ENCODE results near the gene TMEM125.

Gene TMEM125

DNA sequence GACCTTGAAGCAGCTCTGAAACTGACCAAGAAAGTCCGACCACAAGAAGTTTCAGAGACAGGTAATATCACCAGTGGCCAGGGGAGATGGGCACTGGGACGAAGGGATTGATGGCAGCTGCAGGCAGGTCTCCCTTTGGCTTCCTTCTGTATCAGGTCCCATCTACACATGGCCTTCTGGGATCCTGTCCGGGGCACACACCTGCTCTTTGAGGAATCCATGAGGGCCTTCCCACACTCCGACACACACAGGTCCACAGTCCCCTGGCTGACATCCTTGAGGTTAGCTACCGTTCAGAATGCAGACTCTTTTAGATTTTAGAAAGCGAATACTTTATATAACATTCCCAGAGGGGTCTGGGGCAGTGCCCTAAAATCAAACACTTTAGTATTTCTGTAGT, 26.5 kb upstream of the TMEM125 start:
- TF ChIP-seq, protein P1, sequence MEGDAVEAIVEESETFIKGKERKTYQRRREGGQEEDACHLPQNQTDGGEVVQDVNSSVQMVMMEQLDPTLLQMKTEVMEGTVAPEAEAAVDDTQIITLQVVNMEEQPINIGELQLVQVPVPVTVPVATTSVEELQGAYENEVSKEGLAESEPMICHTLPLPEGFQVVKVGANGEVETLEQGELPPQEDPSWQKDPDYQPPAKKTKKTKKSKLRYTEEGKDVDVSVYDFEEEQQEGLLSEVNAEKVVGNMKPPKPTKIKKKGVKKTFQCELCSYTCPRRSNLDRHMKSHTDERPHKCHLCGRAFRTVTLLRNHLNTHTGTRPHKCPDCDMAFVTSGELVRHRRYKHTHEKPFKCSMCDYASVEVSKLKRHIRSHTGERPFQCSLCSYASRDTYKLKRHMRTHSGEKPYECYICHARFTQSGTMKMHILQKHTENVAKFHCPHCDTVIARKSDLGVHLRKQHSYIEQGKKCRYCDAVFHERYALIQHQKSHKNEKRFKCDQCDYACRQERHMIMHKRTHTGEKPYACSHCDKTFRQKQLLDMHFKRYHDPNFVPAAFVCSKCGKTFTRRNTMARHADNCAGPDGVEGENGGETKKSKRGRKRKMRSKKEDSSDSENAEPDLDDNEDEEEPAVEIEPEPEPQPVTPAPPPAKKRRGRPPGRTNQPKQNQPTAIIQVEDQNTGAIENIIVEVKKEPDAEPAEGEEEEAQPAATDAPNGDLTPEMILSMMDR (IDR thresholded peaks at IDR 0.05; ENCODE audit: borderline replicate concordance, control extremely low read depth, extremely low read depth, insufficient read depth, missing control alignments) = no peak
- DNase-seq (ENCODE audit: low spot score) = no peak
- in situ Hi-C loops (cut with MboI; ENCODE audit: low sequenced_read_pairs, unreplicated experiment) = loop anchor here (25.0 kb wide), 2 partner anchors 119 to 694 kb away; partner anchors contain the start of genes ARTN, CDC20, ELOVL1 and IPO13

DNA sequence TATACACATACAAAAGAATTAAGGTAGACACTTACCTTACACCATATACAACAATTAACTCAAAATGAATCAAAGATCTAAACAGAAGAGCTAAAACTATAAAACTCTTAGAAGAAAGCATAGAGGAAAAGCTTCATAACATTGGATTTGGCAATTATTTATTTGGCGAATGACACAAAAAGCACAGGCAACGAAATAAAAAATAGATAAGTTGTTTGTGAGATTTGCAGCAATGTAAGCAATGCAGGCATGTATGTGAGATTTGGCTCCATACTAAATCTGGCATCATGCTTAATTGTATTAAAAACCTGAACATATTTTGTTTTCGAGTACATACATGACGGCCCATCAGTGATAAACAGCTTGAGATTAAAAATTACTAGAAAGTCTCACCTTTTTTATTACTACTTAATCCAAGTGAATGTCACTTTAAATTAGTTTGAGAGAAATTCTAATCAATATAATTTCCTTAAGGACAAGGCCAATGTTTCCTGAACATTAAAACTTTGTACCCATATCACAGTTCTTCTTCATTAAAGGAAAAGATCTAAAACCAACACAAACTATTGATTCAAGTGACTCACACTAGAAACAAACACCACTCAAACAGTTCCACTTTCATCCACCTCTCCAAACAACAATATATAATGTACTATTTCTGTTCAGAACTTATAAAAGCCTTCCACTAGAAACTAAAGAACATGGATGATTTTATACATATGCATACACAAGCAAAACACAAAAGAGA, 23.1 kb upstream of the TMEM125 start:
- DNase-seq (ENCODE audit: low spot score) = no peak
- in situ Hi-C loops (cut with MboI; ENCODE audit: low sequenced_read_pairs, unreplicated experiment) = loop anchor here (25.0 kb wide), 2 partner anchors 116 to 691 kb away; partner anchors contain the start of genes ARTN, CDC20, ELOVL1 and IPO13
- TF ChIP-seq, protein P1 (IDR thresholded peaks at IDR 0.05; ENCODE audit: borderline replicate concordance, control extremely low read depth, extremely low read depth, insufficient read depth, missing control alignments) = no peak

DNA sequence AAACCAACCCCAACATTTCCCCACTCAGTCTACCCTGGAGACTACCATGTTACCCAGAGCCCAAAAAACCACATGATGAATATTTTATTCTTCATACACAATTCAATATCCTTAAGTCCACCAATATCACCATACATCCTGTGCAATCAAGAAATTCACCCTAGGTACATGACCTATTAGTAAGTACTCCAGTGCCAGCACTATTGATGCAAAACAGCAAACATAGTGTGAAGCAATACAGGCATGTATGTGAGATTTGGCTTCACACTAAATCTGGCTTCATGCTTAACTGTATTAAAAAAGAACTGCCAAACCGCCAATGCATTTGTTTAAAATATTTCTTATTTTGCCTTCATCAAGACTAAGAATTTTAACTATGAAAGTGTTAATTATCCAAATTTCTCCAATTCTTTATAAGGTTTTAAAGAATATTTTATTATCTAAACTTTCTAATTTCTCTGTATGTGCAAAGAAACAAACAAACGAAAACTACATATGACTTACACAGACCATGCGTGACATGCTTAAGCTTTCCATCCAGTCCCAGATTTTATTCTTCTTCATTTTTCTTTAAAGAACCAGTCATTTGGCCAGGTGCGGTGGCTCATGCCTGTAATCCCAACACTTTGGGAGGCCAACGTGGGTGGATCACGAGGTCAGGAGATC, 22.4 kb upstream of the TMEM125 start:
- in situ Hi-C loops (cut with MboI; ENCODE audit: low sequenced_read_pairs, unreplicated experiment) = loop anchor here (25.0 kb wide), 2 partner anchors 115 to 690 kb away; partner anchors contain the start of genes ARTN, CDC20, ELOVL1 and IPO13
- DNase-seq (ENCODE audit: low spot score) = no peak
- TF ChIP-seq, protein P1 (IDR thresholded peaks at IDR 0.05; ENCODE audit: borderline replicate concordance, control extremely low read depth, extremely low read depth, insufficient read depth, missing control alignments) = no peak

DNA sequence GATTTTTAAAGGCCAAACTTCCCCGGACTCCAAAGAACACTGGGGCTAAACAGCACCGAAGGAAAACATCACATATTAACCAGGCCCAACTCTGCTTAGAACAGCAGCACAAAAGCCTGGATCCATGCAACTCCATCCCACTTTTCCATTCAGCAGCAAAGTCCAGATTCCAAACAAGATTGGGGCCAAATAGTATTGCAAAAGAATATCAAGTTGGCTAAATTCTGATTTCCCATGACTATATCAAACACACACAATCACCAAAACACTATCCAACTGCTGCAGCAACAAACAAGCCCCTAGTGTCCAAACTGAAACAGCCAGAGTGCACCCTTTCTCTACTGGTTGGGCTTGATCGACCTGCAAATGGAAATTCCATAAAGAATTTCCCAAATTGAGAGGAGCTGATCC, 19.4 kb upstream of the TMEM125 start:
- no peak for DNase-seq (ENCODE audit: low spot score)
- TF ChIP-seq, protein P1 (IDR thresholded peaks at IDR 0.05; ENCODE audit: borderline replicate concordance, control extremely low read depth, extremely low read depth, insufficient read depth, missing control alignments) = no peak
- in situ Hi-C loops (cut with MboI; ENCODE audit: low sequenced_read_pairs, unreplicated experiment) = no loop called here

DNA sequence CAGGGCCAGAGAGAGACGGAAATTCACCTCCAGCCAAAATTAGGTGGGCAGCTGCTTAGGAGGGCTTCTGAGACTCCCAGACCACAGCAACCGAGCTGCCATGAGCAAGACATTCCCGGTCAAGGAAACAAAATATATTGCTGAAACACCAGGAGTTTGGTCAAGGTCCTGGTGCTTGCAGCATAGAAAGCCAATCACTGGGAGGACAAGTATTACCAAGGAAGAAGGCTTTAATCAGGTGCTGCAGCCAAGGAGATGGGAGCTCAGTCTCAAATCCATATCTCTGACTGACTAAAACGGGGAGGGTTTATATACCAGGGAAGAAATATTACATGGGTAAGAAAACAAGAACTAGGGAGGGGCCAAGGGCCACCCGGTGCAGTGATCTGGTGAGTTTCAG, 18.8 kb upstream of the TMEM125 start:
- TF ChIP-seq, protein P1 (IDR thresholded peaks at IDR 0.05; ENCODE audit: borderline replicate concordance, control extremely low read depth, extremely low read depth, insufficient read depth, missing control alignments) = no peak
- in situ Hi-C loops (cut with MboI; ENCODE audit: low sequenced_read_pairs, unreplicated experiment) = no loop called here
- DNase-seq (ENCODE audit: low spot score) = no peak

DNA sequence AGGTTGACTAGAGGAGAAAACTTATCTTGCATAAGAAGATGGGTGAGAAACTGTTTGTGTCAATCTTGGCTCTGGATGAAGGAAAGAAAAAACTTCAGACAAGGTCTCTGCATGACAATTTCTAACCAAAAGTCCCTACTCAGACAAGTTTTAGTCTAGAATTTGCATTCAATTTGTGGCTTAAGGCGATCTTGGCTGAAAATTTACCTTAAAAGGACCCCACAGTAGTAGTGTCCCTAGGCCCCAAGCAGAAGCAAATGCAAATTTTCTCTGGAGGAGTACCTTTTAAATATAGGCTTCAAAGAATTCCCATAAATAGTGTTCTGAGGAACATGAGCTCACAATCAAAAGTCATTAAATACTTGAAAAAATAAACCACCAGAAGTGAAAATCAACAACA, 17.6 kb upstream of the TMEM125 start:
- in situ Hi-C loops (cut with MboI; ENCODE audit: low sequenced_read_pairs, unreplicated experiment) = no loop called here
- TF ChIP-seq, protein P1 (IDR thresholded peaks at IDR 0.05; ENCODE audit: borderline replicate concordance, control extremely low read depth, extremely low read depth, insufficient read depth, missing control alignments) = no peak
- DNase-seq (ENCODE audit: low spot score) = no peak

Measured in GM13976 (cell line).